Pons (tissue), 1 donor: Measurements from ENCODE around the gene SPG11.
A peak's percentile ranks its signal among the peaks of the same experiment; 100 is the strongest.
"Not testable (repeated sequence)": the region's sequence is repeated elsewhere in the genome, so short reads cannot be mapped to it uniquely, and the experiment has no call there.

Source experiments
- DNase-seq: peaks from one replicate; pipeline ENCODE4 v3.0.0-alpha.2; 2016; ENCODE audit warnings: low spot score

The SPG11 gene

DNA sequence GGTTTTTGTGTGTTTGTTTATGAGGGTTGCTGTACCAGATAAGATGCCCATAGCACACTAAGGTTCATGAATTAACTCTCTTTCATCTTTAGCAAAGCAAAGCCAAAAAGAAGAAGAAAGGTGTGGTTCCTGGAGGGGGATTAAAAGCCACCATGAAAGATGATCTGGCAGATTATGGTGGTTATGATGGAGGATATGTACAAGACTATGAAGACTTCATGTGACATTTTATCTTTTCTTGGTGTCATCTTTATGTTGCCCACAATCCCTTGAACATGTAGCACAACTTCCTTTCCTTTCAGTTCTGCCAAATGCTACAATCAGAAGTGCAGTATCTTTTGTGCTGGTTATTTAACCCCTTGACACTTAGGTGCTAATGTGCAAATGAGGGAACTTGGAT is 102.5 kb downstream of the SPG11 start:
- DNase-seq: not testable (repeated sequence)

DNA sequence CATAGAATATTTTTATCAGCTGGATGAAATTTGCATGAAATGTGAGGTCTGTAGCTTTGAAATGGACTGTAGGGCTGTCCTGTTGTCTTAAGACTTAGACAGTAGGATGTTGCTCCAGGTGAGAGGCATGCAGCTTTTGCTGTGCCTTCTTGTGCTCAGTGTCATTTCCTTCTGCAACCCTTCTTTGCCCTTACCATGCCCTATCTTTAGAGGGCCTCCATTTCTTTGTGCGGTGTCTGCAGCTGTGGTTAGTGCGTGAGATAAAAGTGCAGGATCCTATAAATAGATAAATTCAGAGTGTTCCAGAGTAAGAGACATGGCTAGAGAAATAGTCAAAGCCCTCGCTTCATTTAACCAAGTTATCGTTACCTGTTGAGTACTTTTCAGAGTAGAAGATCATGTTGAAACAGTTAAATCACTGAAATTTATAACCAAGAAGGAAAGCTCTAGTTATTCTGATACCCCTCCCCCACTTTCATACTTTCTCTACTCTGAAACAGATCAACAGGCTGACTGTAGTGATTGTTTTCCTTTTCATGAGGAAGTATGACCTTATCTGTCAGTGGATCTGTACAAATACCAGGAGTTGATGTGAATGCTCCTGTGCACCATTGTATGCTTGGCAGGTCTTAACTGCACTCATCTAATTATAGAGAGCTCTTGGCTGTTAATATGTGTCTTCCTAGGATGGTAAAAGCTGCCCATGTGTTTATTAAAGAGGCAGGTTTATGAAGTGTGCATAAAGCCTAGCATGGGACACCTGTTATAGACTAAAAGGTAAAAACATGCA is 108.3 kb downstream of the SPG11 start:
- DNase-seq: no peak

DNA sequence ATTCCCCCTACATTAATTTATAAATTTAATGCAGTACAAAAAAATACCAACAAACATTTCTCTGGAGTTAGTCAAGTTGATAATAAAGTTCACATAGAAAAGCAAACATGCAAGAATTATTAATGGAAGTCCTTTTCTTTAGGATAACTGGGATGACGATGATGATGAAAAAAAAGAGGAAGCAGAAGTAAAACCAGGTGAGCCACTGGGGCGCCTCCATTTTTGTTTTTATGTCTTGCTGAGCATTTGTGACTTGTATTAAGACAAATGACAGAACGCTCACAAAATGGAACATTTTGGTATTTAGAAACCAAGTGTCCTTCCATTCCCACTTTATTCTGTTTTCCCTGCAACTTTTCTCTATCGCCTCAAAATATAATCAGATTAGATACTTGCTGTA is 112.7 kb downstream of the SPG11 start:
- no peak for DNase-seq

DNA sequence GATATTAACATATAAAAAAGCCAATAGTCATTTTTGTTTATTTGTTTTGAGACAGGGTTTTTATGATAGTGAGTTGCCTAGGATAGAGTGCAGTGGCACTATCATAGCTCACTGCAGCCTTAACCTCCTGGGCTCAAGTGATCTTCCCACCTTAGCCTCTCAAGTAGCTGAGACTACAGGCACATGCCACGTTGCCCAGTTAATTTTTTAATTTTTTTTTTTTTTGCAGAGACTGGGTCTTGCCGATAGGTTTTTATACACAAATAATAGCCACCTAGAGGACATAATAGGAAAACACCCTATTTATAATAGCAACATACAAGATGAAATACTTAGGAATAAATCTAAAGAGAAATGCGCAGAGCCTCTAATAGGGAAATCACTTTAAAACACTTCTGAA is 113.2 kb downstream of the SPG11 start:
- DNase-seq: no peak

DNA sequence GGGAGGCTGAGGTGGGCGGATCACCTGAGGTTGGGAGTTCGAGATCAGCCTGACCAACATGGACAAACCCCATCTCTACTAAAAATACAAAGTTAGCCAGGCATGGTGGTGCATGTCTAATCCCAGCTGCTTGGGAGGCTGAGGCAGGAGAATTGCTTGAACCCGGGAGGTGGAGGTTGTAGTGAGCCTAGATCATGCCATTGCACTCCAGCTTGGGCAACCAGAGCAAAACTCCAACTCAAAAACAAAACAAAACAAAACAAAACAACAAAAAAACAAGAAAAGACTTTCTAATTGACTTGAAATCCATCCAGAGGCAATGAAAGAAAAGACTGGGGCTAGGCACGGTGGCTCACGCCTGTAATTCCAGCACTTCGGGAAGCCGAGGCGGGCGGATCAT is 114.3 kb downstream of the SPG11 start:
- DNase-seq: not testable (repeated sequence)

- no peak for DNase-seq
Observed at GRCh38 chr15:44545913-44546802, 117.3 kb downstream of the SPG11 start.

GRCh38 chr15:44544745-44545144 is 118.7 kb downstream of the SPG11 start:
- not testable (repeated sequence) for DNase-seq

- no peak for DNase-seq
Observed at GRCh38 chr15:44542596-44542995, 120.9 kb downstream of the SPG11 start.

DNA sequence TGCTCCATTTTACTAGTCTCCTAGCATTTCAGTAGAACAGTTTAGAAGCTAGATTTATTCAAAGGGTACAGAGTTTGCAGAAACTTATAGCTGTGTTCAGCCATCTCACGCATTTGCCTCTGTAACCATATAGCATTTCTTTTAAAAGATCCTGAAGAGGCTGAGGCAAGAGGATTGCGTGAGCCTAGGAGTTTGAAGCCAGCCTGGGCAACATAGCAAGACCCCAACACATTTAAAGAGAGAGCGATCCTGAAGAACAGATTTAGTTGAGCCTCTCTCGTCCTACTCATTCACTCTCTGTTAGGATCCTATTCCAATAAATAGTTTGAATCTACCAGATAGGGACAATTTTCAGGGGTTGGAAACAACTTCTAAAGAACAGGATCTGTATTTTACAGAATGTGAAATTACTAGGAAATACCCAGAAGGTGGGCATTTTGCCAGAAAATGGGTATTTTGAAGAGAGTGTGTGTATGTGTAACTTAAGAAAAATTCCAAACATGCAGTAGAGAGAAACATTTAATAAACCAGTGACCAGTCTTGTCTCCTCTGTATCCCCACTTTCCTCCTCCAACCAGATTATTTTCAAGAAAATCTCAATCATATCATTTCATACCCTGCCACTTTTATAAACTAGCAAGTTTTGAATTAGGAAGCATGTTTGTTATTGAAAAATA is 122.0 kb downstream of the SPG11 start:
- DNase-seq: no peak

GRCh38 chr15:44537735-44538240 is 125.7 kb downstream of the SPG11 start:
- no peak for DNase-seq

- peak; percentile 91 for DNase-seq
Observed at GRCh38 chr15:44536962-44537734, 126.3 kb downstream of the SPG11 start, which contains the start of gene EIF3J. Gene EIF3J (plus strand): TSS chr15:44537147. CDS start chr15:44537195, 48 bp downstream.

GRCh38 chr15:44536302-44536961 is 127.0 kb downstream of the SPG11 start:
- DNase-seq: peak; percentile 85

DNA sequence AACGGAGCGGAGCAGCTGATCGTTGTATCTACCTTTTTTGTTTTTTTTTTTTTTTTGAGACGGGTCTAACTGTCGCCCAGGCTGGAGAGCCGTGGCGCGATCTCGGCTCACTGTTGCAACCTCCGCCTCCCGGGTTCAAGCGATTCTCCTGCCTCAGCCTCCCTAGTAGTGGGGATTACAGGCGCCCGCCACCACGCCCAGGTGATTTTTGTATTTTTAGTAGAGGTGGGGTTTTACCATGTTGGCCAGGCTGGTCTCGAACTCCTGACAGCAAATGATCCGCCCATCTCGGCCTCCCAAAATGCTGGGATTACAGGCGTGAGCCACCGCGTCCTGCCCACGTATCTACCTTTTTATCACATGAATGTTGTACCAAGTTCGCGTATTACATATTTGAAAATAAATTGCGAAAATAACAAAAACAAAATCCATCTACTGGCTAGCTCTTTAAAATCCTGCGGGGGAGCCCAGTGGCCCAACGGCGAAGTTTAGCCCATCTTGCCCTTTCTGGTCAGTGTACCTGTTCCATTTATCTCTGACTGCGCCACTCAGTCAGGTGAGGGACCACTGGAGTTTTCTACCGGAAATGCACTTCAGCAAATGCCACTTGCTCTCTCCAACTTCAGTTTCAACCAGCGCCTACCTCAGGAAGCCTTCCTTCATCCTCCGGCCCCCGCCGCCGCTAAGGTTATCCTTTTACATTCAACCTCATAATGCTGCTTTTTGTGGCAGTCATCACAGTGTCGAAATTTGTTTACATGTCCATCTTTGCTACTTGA is 127.8 kb downstream of the SPG11 start:
- peak; percentile 42 for DNase-seq

DNA sequence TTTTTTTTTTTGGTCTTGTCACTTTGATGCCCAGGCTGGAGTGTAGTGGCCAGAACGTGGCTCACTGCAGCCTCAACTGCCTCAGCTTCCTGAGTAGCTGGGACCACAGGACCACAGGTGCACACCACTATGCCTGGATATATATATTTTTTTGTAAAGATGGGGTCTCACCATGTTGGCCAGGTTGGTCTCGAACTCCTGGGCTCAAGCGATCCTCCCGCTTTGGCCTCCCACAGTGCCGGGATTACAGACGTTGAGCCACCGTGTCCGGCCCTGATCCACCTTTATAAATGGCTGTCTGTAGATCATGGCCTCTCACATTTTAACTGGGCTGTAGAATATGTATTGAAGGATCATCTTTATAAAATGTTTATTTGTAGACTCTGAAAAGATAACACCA is 128.4 kb downstream of the SPG11 start:
- no peak for DNase-seq

DNA sequence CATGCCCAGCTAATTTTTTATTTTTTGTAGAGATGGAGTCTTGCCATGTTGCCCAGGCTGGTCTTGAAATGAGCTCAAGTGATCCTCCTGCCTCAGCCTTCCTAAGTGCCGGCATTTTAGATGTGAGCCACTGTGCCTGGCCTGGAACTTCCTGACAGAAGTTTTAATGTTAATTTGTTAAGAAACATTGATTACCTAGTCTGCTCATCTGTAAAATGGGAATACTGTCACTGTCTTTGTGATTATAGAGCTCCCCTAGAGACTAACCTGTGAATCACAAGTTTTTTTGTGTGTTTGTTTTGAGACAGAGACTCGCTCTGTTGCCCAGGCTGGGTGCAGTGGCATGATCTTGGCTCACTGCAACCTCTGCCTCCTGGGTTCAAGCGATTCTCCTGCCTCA is 130.8 kb downstream of the SPG11 start:
- no peak for DNase-seq

- DNase-seq: not testable (repeated sequence)
Observed at GRCh38 chr15:44532275-44532674, 131.2 kb downstream of the SPG11 start.

- no peak for DNase-seq
Observed at GRCh38 chr15:44530653-44531052, 132.8 kb downstream of the SPG11 start.

DNA sequence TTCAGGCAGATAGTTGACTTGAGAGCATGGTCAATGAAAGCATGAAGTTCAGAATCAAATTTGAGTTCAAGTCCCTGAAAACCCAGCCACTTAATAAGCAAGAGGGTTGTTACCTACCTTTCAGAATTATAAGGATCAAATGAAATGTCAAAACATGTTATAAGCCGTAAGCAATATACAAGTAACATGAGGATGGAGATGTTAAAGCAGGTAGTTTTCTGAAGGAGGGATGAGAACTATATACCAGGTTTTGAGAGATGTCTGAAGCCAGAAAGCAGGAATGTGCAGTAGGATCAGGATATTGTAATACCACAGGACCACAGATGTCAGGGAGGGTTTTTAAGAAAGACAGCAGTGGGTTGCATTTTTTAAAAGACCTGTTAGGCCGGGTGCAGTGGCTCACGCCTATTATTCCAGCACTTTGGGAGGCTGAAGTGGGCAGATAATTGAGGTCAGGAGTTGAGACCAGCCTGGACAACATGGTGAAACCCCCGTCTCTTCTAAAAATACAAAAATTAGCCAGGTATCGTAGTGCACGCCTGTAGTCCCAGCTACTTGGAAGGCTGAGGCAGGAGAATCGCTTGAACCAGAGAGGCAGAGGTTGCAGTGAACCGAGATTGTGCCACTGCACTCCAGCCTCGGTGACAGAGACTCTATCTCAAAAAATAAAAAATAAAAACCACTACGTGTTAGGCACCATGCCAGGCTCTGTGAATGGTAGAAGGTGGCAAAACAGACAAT is 133.4 kb downstream of the SPG11 start:
- DNase-seq: no peak

DNA sequence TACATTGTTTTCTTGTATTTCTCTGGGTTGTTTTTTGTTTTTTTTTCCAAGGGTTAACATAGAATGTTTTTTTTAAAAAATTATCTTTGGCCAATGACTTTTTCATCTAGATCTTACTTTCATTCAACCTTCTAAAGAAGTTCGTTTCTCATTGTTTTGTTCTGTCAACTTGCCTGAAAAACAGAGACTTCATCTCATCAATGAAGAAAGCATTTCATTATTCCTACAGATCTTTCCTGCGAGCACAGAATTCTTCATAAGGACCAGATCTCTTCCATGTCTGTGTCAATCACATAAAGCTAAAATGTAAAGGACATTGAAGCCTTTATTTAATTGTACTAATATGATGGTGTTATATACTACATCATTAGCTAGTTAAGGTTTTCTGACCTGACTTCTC is 136.2 kb downstream of the SPG11 start:
- peak; percentile 81 for DNase-seq
